Epidermal melanocyte (primary cell): ENCODE measurements around the gene GAREM1.
A peak's percentile ranks its signal among the peaks of the same experiment; 100 is the strongest.
"Not testable (repeated sequence)": the region's sequence is repeated elsewhere in the genome, so short reads cannot be mapped to it uniquely, and the experiment has no call there.

Experiments used
- DNase-seq: peaks from one replicate; pipeline ENCODE4 v3.0.0; 2011; ENCODE audit warnings: low spot score; ENCODE audit not compliant: insufficient read length

GAREM1 gene

GRCh38 chr18:32470714-32471633 lies at the start of gene GAREM1:
GAREM1 (minus strand) TSS chr18:32470882; CDS start chr18:32470428, 454 bp downstream.
- DNase-seq, result peak; percentile 94

GRCh38 chr18:32511147-32511546 lies 40.5 kb upstream of the GAREM1 start:
- DNase-seq, result no peak

GRCh38 chr18:32509111-32509510 lies 38.4 kb upstream of the GAREM1 start:
- no peak for DNase-seq

DNA sequence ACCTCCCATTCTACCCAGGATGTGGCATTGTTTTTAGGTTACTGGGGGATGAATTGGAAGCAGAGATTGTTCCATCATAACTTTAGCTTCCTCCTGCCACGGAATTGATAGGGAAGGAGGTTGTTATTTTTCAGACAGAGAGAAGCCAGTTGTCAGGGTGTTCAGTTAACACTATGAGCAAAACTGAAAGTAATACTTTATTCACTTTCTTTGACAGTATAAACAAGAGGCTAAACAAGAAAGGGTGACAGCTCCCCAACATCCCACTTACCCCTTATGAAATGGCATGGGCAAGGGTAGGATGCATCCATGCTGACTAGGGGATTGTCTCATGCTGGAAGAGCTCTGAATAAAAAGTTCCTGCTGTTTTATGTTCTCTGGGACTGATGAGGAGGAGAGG lies 36.4 kb upstream of the GAREM1 start:
- DNase-seq, result no peak

- no peak for DNase-seq
Measured at GRCh38 chr18:32502014-32502413, 31.3 kb upstream of the GAREM1 start.

DNA sequence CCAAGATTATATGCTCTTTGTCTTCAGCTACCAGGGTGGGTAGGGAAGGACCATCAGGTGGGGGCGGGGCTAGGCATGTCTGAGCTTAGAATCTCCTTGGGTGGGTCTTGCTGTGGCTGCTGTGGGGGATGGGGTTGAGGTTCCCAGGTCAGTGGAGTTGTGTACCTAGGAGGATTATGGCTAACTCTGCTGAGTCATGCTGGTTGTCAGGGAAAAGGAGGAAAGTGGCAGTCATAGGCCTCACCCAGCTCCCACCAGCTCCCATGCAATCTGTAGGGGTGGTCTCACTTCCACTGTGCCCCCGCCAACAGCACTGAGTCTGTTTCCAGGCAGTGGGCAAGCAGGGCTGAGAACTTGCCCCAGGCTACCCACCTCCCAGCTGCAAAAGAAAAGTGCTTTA lies 30.6 kb upstream of the GAREM1 start:
- not testable (repeated sequence) for DNase-seq

- DNase-seq, result no peak
Measured at GRCh38 chr18:32483002-32483401, 12.3 kb upstream of the GAREM1 start.

DNA sequence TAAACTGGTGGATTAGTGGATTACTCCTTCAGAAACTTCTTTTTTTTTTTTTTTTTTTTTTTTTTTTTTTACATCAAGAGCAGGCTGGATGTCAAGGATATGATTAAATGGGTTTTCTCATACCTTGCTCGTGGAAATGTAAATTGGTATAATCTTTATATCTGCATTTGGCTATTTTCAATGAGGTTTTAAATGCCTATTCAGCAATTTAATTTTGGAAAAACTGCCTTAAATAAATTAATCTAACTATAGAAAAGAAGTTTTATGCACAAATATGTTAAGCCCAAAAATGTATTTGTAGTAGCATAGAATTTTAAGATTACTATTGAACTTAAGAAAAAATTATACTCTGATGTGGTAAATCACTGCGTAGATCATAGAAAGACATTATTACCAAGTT lies 11.4 kb upstream of the GAREM1 start:
- no peak for DNase-seq

DNA sequence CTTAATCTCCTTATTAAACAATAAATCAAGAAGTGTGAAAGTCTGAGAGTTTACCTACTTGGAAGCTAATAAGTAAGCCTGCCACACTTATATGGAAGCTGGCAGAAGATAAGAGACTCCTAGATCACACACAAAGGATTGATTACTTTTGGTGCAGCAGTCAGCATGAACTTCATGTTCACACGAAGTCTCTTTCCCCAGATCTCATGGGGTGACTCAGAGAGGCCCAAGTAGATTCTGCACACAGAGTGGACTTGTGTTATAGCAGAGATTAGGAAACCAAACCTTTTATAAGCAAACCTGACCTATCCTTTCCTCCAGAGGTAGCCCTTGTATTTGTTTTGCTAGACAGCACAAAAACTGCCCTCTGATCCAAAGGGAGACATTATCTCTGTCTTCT lies 9.9 kb upstream of the GAREM1 start:
- DNase-seq, result no peak

DNA sequence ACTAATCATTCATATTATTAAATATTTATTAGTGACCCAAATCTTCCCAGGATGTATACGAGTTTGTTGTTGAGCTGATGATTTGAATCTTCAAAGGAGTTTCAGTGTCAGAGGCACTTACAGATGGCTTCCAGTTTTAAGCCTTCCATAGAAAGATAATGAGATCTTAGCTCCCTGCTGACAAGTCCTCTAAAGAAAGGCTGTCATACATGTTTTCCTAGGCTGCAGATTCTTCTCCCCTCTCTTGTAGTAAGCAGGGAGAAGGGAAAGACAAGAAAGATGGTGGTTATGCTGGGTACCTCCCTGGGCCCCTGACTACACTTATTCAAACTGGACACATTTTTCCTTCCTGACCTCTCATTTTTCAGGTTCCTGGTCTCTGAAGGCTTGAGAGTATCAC lies 8.1 kb upstream of the GAREM1 start:
- no peak for DNase-seq

GRCh38 chr18:32478317-32478716 lies 7.6 kb upstream of the GAREM1 start:
- no peak for DNase-seq

- no peak for DNase-seq
Measured at GRCh38 chr18:32476106-32476505, 5.4 kb upstream of the GAREM1 start.

DNA sequence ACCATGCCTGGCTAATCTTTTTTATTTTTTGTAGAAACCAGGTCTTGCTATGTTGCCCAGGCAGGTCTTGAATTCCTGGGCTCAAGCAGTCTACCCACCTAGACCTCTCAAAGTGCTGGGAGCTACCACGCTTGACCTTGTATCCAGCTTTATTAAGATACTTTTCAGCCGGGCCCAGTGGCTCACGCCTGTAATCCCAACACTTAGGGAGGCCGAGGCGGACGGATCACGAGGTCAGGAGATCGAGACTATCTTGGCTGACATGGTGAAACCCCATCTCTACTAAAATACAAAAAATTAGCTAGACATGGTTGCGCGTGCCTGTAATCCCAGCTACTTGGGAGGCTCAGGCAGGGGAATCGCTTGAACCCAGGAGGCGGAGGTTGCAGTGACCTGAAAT lies 4.4 kb upstream of the GAREM1 start:
- not testable (repeated sequence) for DNase-seq

DNA sequence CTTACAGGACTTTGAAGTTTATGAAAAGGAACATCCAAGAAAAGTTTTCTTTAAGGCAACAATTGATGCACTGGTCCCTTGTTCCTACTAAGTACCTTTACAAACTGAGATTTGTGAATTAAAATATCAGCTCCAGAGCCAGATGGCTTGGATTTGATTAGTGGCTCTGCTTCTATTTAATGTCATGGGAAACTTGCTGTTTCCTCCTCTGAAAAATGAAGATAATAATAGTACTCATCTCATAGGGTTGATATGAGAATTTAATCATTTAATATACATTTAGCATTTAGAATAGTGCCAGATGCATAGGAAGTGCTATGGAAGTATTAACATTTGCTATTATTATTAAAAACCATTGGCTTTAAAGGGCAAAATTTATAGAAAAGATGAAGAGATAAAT lies 2.6 kb upstream of the GAREM1 start:
- DNase-seq, result no peak

DNA sequence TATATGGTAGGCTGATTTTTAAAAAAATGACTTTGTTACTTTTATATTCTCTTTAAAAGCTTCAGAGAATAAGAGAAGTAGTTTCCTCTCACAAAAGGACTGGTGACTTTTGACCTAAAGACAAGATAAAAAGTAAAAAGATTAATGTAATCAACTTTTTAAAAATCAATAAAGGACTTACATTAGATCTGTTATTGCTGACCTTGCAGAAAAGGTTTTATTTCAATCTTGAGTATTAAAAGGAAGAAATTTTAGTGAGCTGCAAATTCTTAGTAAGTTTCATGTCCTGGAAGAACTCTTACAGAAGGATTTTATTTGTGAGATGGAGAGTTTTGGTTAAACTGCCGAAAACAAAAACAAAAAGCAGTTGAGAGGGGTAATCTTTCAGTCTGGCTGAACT lies 2.2 kb upstream of the GAREM1 start:
- no peak for DNase-seq

- no peak for DNase-seq
Measured at GRCh38 chr18:32470460-32470713, 295 bp downstream of the GAREM1 start.

GRCh38 chr18:32469691-32470459 lies 807 bp downstream of the GAREM1 start:
- DNase-seq, result no peak

- DNase-seq, result no peak
Measured at GRCh38 chr18:32469190-32469651, 1.5 kb downstream of the GAREM1 start.

DNA sequence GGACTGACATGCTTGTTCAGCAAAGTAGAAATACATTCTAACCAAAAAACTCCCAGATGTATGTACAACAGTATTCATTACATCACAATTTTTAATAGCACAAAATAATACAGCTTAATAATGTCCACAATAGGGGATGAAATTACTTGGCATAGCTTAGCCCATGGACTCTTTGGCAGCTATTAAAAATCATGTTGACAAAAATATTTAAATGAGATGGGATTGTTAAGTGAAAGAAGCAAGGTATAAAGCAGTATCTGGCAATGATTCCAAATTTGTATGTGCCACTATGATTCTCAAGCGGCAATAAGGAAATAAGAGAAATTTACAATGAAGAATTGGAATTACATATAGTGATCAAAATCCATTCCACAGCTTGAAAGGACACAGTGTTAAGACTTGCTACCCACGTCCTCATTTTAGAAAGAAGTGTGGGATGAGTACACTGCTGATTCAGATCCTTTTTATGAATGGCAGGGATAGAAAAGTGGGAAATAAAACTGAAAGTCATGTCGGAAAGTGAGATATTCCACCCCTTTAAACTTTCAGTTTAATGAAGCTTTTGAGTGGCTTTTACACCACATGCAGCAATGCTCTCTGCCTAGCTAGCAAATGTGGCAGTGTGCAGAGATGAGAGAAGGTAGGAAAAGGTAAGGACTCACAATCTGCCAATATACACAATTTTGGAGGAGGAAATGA lies 2.4 kb downstream of the GAREM1 start:
- no peak for DNase-seq

DNA sequence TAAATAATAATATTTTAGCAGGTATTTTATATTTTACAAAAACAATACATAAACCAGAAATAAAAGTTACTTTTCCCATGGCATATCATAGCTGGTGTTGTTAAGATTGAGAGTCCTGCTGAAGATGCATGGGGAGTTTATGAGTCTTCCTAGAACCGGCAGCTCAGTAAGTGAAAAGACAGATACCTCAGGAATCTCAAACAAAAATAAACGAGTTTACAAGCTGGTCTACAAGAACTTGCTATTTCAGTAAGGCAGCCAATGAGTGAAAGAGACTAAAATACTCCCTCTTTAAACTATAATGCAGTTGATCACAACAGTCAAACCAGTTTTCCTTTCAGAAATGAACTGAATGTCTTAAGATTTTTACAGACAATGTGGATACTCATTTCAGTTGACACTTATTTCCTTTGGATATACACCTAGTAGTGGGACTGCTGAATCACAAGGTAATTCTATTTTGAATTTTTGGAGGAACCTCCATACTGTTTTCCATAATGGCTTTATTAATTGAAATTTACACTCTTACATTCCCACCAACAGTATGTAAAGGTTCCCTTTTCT lies 8.9 kb downstream of the GAREM1 start:
- no peak for DNase-seq

DNA sequence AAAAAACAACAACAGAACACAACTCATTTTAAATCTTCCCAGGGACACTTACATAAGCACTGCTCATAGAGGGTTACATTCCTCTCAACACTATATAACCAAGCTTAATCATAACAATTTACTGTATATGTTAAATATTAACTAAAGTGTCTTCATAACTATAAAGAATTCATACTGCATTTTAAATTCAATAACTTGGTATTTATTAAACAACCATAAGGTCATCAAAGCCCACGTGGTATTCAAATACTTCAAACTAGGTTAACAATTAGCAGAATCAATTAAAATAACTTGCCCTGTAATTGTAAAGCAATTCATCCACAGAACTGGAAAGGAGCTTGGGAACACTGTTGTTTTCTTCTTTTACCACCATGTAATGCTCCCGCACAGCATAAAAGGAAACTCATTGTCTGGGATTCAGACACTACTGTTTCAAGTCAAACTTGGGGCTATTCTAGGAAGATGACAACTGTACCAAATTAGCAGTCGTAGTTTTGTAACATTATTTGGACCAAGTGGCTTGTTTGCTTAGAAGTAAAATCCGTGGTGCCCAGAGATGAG lies 10.4 kb downstream of the GAREM1 start:
- no peak for DNase-seq
